Keratinocyte (primary cell): ENCODE data around the gene AKAP10. TPM values are rescaled to one million over a fixed set of nuclear protein-coding genes. Genes with fewer than 3 reads are reported as not detected.

Source experiments
- DNase-seq: peaks from one replicate; pipeline ENCODE4 v3.0.0-alpha.2; 2011; ENCODE audit warnings: low read depth, missing footprints, low spot score
- FAIRE-seq: peaks from 2 replicates; lab custom pipeline; 2011; peaks lifted over from hg19 to GRCh38; lab: Jason Lieb, UNC
- H2AFZ ChIP-seq: 2 replicates; pipeline ENCODE4 v1.6.0; 2012; ENCODE audit warnings: low read length, control low read depth, inconsistent platforms; ENCODE audit not compliant: control insufficient read depth
- H3K27ac ChIP-seq: 2 replicates; pipeline ENCODE4 v1.5.1; 2011; ENCODE audit warnings: low read length; ENCODE audit not compliant: control insufficient read depth, insufficient read depth
- H3K27me3 ChIP-seq: 3 replicates; pipeline ENCODE4 v1.6.0; 2011; ENCODE audit warnings: low read length; ENCODE audit not compliant: control insufficient read depth, insufficient read depth; ENCODE audit errors: extremely low read depth
- H3K36me3 ChIP-seq, 2 experiments: 2 replicates in 1 of 2; 3 replicates in 1 of 2; pipeline ENCODE4 v1.5.1; 2011; ENCODE audit warnings: low read length in 2 of 2, mild to moderate bottlenecking in 1 of 2; ENCODE audit not compliant: control insufficient read depth in 2 of 2, insufficient read depth in 2 of 2; ENCODE audit errors: extremely low read depth in 1 of 2
- H3K4me1 ChIP-seq: 3 replicates; pipeline ENCODE4 v1.5.1; 2011; ENCODE audit warnings: low read length; ENCODE audit not compliant: control insufficient read depth, insufficient read depth; ENCODE audit errors: extremely low read depth
- H3K4me2 ChIP-seq: 3 replicates; pipeline ENCODE4 v1.6.0; 2011; ENCODE audit warnings: low read depth, low read length; ENCODE audit not compliant: control insufficient read depth, insufficient read depth; ENCODE audit errors: extremely low read depth
- H3K4me3 ChIP-seq, 3 experiments: fragments of 200-600 bp in 1 of 3; sonication (generic) in 1 of 3; 2 replicates in 2 of 3; 3 replicates in 1 of 3; pipeline ENCODE4 v1.5.1; 2011 to 2016; ENCODE audit warnings: low read length in 3 of 3, mild to moderate bottlenecking in 3 of 3, control low read depth in 2 of 3, inconsistent platforms in 1 of 3, low read depth in 1 of 3, mixed read lengths in 1 of 3, mixed run types in 1 of 3, moderate library complexity in 1 of 3; ENCODE audit not compliant: control insufficient read depth in 2 of 3, insufficient read depth in 2 of 3; ENCODE audit errors: extremely low read depth in 1 of 3
- H3K79me2 ChIP-seq: 2 replicates; pipeline ENCODE4 v1.6.0; 2012; ENCODE audit warnings: low read length; ENCODE audit not compliant: control insufficient read depth, insufficient read depth
- H3K9ac ChIP-seq: 3 replicates; pipeline ENCODE4 v1.6.0; 2011; ENCODE audit warnings: low read length; ENCODE audit not compliant: control insufficient read depth, insufficient read depth; ENCODE audit errors: extremely low read depth
- H3K9me1 ChIP-seq: 3 replicates; pipeline ENCODE4 v1.6.0; 2011; ENCODE audit warnings: low read length; ENCODE audit not compliant: control insufficient read depth, insufficient read depth; ENCODE audit errors: extremely low read depth
- H3K9me3 ChIP-seq: 2 replicates; pipeline ENCODE4 v1.5.1; 2012; ENCODE audit warnings: low read depth, low read length; ENCODE audit not compliant: control insufficient read depth
- H4K20me1 ChIP-seq: 3 replicates; pipeline ENCODE4 v1.6.0; 2011; ENCODE audit warnings: low read length; ENCODE audit not compliant: control insufficient read depth, insufficient read depth; ENCODE audit errors: extremely low read depth
- EZH2 ChIP-seq: IDR thresholded peaks from one replicate; pipeline ENCODE4 v1.6.1; 2012; ENCODE audit warnings: inconsistent platforms, mild to moderate bottlenecking, low read length, moderate library complexity
- dilution Hi-C: fragments of 300-500 bp; cut with MboI; formaldehyde crosslinking; loops from one replicate; pipeline ENCODE4 v1.7.0; 2020; ENCODE audit warnings: low sequenced_read_pairs; ENCODE audit not compliant: extremely low pct_ligation_motif_present
- polyA plus RNA-seq, 5 experiments: library from polyadenylated mRNA; depleted of rRNA in 3 of 5; stranded (reverse) in 3 of 5; stranded (forward) in 1 of 5; unstranded in 1 of 5; fragments of >200 nt; gene quantifications; 1 replicate in 1 of 5; 2 replicates in 3 of 5; 3 replicates in 1 of 5; pipeline versions ENCODE4 v1.2.1 to v1.2.3, GENCODE V29; 2011 to 2012; ENCODE audit warnings: missing spikeins in 2 of 5, low read depth in 1 of 5, low replicate concordance in 1 of 5
- TF ChIP-seq, protein P1 (sequence below), 3 experiments: IDR thresholded peaks in 1 of 3; conservative IDR thresholded peaks in 1 of 3; optimal IDR thresholded peaks in 1 of 3; 2 replicates in 2 of 3; 3 replicates in 1 of 3; pipeline versions ENCODE3 to v1.5.1; 2011; ENCODE audit warnings: low read length in 3 of 3, mild to moderate bottlenecking in 3 of 3, moderate library complexity in 2 of 3, control low read depth in 1 of 3, inconsistent platforms in 1 of 3; ENCODE audit not compliant: insufficient read depth in 2 of 3; ENCODE audit errors: extremely low read depth in 1 of 3

Gene AKAP10
- polyA plus RNA-seq, 1 donor (not counting 4 experiments of a cell fraction or from before 2014, with no cell fraction given): 30.8 TPM

DNA sequence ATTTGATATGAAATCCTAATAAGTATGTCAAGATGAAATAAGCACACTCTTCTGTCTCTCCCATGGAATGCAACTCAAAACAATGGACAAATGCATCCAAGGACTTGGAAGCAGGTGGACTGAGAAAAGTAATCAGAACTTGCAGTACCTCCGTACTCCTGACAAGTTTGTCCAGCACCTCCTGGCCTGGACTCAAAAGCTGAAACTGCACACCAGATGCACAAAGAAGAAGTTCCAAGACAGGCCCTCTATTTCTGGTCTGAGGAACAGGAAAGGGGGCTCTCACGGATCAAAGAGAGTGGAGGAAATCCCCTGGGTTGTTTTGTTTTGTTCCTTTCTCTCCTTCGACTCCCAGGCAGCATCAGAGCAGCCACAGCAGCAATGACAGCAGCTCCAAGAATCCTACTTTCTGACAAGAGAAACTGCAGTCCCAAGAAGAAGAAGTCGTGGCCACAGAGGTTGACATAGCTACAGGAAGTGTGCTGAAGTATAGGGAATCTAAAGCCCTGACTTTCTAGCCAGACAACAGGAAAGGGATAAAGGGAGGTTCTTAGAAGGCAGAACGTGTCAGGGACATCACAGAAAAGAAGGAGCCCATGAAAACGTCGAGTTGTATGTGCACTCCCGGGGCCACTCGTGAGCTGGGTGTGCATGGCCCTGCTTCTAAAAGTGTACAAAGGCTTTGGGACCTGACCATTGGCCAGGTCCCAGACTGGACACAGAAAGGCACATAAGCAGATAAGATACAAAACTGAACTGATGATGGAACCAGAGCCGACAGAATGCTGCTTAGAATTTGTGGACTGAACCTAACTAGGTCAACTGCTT is 29.3 kb downstream of the AKAP10 start:
- FAIRE-seq: no peak
- Histone ChIP-seq H4K20me1 (peaks cover 11% of the 10 kb centered on the region), H3K9me3 (no peaks in the 10 kb centered on the region), H2AFZ (no peak overlapping the region), H3K4me3 (no peak overlapping the region), H3K9me1 (peaks cover 4% of the 10 kb centered on the region), H3K4me1 (no peaks in the 10 kb centered on the region), H3K27ac (no peak overlapping the region), H3K79me2 (peaks cover 48% of the 10 kb centered on the region), H3K27me3 (no peaks in the 10 kb centered on the region), H3K36me3 (peaks cover 8 to 14% of the 10 kb centered on the region in 2 experiments), H3K9ac (no peak overlapping the region), H3K4me2 (no peak overlapping the region)
- no peak for DNase-seq
- TF ChIP-seq EZH2: no peak
- TF ChIP-seq, protein P1, sequence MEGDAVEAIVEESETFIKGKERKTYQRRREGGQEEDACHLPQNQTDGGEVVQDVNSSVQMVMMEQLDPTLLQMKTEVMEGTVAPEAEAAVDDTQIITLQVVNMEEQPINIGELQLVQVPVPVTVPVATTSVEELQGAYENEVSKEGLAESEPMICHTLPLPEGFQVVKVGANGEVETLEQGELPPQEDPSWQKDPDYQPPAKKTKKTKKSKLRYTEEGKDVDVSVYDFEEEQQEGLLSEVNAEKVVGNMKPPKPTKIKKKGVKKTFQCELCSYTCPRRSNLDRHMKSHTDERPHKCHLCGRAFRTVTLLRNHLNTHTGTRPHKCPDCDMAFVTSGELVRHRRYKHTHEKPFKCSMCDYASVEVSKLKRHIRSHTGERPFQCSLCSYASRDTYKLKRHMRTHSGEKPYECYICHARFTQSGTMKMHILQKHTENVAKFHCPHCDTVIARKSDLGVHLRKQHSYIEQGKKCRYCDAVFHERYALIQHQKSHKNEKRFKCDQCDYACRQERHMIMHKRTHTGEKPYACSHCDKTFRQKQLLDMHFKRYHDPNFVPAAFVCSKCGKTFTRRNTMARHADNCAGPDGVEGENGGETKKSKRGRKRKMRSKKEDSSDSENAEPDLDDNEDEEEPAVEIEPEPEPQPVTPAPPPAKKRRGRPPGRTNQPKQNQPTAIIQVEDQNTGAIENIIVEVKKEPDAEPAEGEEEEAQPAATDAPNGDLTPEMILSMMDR (optimal IDR thresholded peaks at IDR 0.05 in 1 of 3, IDR thresholded peaks at IDR 0.05 in 1 of 3, conservative IDR thresholded peaks at IDR 0.05 in 1 of 3; ENCODE audit: extremely low read depth in 1 of 3, insufficient read depth in 2 of 3, low read length in 3 of 3): no peak
- dilution Hi-C loops: no loop called here

DNA sequence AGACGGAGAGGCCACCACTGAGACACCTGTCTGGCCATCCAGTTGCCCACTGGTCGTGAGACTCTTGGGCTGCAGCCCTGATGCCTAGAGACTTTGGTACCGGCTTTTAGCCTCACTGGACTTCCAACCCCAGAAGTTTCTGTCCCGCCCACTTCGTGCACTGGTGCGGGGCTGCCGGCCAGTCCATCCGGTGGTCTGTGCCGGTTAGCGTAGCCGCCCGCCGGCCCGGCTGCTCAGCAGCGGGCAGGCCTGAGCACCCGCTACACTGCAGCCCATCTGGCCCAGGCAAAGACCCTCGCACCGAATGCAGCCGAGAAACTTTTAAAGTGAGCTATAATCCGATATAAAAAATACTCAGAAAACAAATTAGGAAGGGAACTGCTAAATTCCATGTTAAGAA is 30.7 kb downstream of the AKAP10 start:
- no peak for FAIRE-seq
- peaks cover 43% of the 10 kb centered on the region for H3K79me2 ChIP-seq
- no peak overlapping the region for H3K4me3 ChIP-seq
- TF ChIP-seq EZH2: no peak
- TF ChIP-seq, protein P1 (optimal IDR thresholded peaks at IDR 0.05 in 1 of 3, IDR thresholded peaks at IDR 0.05 in 1 of 3, conservative IDR thresholded peaks at IDR 0.05 in 1 of 3; ENCODE audit: extremely low read depth in 1 of 3, insufficient read depth in 2 of 3, low read length in 3 of 3): no peak
- no peaks in the 10 kb centered on the region for H3K27me3 ChIP-seq
- H3K4me2 ChIP-seq: no peak overlapping the region
- no peak for DNase-seq
- H3K27ac ChIP-seq: no peak overlapping the region
- peaks cover 8 to 14% of the 10 kb centered on the region in 2 experiments for H3K36me3 ChIP-seq
- peaks cover 4% of the 10 kb centered on the region for H3K9me1 ChIP-seq
- H2AFZ ChIP-seq: no peak overlapping the region
- H3K4me1 ChIP-seq: no peaks in the 10 kb centered on the region
- dilution Hi-C loops: no loop called here
- peaks cover 11% of the 10 kb centered on the region for H4K20me1 ChIP-seq
- no peak overlapping the region for H3K9ac ChIP-seq
- H3K9me3 ChIP-seq: no peaks in the 10 kb centered on the region
